ENCODE data around the gene BCLAF1.
A peak's percentile ranks its signal among the peaks of the same experiment; 100 is the strongest.
"Not testable (repeated sequence)": the region's sequence is repeated elsewhere in the genome, so short reads cannot be mapped to it uniquely, and the experiment has no call there.

BCLAF1 gene

DNA sequence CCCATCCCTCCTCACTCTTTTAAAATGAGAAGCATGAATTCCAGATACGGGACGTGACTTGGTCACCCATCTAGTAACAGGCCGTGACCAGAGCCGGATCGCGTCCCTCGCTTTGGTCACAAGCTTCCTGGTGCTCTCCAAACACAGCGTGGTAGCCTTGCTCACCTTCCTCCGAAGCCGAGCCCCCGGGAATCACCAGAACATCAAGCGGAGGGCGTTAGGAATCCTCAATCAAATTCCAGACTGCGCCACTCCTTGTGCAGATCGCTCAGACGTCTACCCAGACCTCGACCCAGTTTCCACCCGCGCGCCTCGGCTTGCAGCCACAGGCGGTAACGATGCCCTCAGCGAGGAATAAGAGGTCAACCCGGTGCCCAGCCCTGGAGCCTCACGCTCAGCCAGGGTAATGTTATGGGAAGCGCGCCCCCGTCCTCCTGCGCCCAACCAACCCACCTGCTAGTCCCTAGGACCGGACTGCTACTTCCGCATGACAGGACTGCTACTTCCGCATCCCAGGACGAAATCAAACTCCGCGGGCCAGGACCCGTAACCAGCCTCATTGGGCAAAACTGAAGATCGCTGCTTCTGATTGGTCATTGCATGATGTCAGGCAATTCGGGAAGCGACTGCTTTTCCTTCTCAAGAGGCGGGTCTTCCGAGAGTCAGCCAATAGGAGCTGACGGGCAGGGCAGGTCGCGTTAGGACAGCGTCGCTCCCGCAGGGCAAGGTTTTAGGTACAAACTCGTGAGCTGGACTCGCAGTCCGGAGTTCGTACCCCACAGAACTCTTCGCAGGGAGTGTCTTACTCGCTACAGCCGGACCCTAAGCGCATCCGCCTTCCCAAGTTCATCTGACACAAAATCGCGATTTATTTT, 39.6 kb downstream of the BCLAF1 start, which contains the start of gene MTFR2:
Gene MTFR2 (minus strand): TSS at position 501 of the 875 bp plus-strand sequence. CDS start 1,212 bp downstream, outside the sequence.
- DNase-seq (ENCODE audit: low spot score) = peak; percentile 99

DNA sequence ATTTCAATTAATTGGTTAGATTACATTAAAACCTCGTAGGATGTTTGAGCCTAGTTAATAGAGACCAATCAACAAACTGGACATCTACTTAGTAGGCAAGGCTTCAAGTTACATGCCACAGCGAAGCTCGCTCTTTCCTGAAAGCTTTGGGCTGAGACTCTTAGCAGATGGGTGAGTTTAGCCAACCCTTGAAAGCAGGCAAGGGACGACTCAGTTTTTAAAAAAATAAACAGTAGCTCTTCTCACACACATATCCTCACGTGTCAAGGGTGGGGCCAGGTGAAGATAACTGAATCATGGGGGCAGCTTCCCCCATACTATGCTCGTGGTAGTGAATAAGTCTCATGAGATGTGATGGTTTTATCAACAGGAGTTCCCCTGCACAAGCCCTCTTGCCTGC, 40.3 kb downstream of the BCLAF1 start:
- DNase-seq (ENCODE audit: low spot score) = no peak

DNA sequence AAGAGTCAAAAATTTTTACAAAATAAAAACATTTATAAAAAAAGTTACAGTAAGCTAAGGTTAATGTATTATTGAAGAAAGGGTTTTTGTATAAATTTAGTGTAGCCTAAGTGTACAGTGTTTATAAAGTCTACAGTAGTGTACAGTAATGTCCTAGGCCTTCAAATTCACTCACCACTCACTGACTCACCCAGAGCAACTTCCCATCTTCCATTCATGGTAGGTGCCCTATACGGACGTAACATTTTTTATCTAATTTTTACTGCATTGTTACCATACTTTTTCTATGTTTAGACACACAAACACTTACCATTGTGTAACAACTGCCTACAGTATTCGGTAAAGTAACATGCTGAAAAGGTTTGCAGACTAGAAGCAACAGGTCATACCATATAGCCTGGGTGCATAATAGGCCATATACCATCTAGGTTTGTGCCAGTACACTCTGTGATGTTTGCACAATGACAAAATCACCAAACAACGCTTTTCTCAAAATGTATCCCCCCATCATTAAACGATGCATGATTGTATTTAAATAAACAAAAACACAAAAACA, 45.5 kb downstream of the BCLAF1 start:
- no peak for DNase-seq (ENCODE audit: low spot score)

DNA sequence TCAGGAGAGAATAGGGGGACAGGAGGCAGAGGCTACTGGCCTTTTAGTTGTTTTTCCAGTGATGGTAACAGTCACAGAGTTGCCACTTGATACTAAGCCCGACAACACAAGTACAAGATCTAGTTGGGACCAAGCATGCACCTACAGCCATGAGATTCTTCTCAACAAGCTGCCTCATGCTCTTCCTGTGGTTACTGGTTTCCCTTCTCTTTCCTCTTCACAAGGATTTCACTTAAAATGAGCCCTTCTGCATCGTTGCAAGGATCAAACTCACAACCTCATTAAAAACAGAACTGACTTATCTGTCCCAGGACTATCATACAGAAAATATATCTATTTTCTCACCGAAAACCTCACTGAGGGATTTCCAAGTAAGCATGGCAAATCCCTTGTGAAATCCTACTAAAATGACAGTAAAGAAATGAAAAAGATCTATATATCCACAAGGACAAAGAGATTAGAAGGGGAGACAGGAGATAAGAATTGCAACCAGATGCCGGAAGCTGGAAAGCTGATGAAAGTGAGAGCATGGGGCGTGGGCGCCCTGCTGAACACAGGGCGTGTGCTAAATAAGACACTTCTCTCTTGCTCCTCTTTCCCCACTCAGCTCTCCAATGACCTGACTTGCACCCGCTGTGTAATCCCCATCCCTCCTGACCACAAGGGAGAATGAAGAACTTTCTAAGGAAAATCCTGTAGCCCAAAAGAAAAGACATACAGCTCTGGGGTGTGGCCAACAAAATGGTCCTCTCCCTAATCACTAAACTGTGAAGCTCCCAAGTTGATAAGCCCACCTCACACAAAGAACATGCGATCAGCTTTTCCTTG, 53.0 kb downstream of the BCLAF1 start:
- no peak for DNase-seq (ENCODE audit: low spot score)

DNA sequence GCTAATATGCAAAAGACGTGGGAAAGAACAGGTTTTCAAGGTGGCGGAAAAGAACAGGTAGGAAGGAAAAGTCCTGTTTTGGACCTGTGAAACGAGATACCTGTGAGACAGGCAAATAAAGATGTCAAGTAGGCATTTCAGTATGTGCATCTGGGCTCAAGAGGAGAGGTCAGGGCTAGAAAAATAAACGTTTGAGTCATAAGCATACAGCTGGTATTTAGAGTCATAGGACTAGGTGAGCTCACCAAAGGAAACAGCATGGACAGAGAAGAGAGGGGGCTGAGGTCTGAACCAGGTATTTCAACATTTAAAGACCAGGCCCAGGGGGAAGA, 54.4 kb downstream of the BCLAF1 start:
- DNase-seq (ENCODE audit: low spot score) = no peak

DNA sequence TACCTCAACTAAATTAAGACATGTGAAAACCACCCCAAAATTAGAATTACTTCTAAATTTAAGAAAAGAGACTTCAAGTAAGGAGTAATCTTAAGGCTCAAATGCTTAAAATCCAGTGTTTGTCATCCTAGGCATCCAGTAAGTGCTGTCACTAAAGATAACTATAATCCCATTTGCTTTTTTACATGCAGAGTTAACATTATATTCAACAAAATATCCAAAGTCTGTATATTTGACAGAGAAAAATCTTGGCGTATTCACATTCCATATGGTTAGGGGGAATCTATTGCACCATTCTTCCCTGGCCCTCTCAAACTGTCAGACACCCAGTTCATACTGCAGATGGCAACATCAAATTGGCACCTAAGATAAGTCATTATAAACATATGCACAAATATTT, 56.9 kb downstream of the BCLAF1 start:
- no peak for DNase-seq (ENCODE audit: low spot score)

DNA sequence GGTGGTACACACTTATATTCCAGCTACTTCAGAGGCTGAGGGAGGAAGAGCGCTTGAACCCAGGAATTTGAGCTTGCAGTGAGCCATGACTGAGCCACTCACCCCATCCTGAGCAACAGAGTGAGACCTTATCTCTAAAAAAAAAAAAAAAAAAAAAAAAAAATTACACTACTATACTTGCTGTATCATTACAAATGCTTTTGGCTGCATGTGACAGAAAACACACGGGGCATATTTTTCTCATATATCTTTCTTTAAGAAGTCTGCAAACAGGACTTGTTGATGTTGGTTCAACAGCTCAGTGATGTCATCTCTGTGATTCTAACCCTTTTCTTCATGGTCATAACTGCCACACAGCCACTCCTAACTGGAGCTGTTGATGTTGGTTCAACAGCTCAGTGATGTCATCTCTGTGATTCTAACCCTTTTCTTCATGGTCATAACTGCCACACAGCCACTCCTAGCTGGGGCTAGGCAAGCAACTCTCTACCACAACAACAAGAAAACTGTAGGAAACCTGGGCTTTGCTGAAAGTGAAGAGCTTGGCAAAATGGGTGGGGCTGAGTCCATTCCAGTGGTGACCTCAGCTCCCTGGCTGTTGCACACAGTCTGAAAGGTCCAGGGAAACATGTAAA, 59.3 kb downstream of the BCLAF1 start:
- peak; percentile 33 for DNase-seq (ENCODE audit: low spot score)

DNA sequence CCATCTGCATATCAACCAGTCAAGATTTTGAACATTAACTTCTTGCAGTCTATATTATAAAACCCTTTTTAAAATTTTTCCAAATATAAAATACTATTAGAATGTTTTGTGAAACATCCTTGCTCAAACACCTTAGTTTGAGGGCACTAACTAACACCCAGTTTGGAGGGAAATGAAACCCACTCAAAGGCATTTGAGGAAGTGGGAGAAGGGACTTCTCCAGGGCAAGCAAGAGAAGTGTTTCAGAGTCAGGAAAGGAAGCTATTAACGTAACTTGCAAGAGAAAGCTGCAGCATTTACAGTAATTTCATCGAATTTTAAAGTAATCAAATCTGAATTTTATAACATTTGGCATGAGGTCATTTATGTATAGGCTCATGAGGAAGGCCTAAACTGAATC, 60.8 kb downstream of the BCLAF1 start:
- DNase-seq (ENCODE audit: low spot score) = no peak

DNA sequence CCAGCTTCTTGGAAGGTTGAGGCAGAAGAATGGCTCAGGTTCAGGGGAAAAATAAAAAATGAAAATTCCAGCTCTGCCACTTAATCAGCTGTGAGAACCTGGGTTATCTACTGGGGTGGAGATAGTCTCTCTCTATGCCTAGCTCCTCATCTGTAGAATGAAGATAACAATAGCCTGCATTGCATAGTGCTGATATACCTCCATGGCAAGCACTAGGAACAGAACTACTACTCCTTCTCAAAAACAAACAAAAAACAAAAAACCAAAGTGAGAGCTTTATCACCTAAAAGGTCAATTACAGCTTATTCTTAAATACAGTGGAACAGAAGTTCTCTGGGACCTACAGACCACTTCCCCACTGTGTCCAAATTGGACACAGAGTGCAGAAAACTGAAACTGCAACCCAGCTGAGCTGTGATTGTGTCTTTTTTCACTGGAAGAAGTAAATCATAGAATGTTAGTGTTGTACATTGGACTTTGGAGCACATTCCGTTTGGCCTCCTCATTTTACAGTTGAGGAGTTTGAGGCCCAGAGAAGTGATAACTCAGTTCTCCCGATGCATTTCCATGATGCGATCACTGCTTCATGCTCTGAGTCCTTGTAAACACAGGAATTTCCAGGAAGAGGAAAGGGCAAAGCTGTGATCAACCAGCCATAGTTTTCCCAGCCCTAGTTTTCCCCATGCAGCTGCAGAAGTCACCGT, 62.8 kb downstream of the BCLAF1 start:
- no peak for DNase-seq (ENCODE audit: low spot score)

DNA sequence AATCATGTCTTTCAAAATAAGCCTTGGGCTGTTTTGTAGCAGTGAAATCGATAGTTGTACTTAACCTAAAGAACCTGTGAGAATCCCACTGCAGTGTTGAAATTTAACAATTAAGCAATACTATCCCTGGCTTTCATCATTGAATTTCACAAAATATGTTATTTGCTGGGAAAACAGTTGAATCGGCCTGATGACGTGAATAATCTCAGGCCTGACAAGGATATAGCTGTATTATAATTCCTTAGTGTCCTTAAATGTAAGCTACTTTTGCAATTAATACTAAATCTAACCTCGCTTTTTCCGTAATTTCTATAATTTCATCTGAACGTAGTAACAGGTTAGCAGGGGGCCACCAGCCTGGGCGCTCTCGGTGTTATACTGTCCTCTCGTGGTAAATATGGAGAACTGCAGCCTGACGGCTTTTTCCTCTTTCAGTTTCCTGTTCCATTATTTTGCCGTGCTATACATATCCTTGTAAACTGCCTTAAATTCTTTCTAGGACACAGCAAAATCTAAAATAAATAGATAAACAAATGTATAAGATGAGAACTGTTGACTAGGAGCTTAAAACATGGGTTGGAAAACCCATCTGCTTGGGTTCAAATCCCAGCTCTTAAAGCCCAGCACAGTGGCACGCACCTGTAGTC, 63.5 kb downstream of the BCLAF1 start:
- peak; percentile 80 for DNase-seq (ENCODE audit: low spot score)

DNA sequence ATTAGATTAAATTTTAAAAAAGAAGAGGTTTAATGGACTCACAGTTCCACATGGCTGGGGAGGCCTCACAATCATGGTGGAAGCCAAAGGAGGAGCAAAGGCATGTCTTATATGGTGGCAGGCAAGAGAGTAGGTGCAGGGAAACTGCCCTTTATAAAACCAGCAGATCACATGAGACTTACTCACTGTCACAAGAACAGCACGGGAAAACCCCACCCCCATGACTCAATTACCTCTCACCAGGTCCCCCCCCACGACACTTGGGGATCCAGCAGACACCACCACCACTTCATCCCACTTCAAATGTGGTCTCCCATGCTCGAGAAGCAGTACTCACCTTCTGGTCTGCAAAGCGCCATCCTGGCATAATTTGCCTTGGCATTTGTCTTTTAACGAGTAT, 64.2 kb downstream of the BCLAF1 start:
- DNase-seq (ENCODE audit: low spot score) = no peak

DNA sequence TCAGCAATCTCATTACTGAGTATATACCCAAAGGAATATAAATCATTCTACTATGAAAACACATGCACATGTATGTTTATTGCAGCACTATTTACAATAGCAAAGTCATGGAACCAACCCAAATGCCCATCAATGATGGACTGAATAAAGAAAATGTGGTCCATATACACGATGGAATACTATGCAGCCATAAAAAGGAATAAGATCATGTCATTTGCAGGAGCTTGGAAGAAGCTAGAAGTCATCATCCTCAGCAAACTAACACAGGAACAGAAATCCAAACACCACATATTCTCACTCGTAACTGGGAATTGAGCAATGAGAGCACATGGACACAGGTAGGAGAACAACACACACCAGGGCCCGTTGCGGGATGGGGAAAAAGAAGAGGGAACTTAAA, 64.7 kb downstream of the BCLAF1 start:
- not testable (repeated sequence) for DNase-seq (ENCODE audit: low spot score)

DNA sequence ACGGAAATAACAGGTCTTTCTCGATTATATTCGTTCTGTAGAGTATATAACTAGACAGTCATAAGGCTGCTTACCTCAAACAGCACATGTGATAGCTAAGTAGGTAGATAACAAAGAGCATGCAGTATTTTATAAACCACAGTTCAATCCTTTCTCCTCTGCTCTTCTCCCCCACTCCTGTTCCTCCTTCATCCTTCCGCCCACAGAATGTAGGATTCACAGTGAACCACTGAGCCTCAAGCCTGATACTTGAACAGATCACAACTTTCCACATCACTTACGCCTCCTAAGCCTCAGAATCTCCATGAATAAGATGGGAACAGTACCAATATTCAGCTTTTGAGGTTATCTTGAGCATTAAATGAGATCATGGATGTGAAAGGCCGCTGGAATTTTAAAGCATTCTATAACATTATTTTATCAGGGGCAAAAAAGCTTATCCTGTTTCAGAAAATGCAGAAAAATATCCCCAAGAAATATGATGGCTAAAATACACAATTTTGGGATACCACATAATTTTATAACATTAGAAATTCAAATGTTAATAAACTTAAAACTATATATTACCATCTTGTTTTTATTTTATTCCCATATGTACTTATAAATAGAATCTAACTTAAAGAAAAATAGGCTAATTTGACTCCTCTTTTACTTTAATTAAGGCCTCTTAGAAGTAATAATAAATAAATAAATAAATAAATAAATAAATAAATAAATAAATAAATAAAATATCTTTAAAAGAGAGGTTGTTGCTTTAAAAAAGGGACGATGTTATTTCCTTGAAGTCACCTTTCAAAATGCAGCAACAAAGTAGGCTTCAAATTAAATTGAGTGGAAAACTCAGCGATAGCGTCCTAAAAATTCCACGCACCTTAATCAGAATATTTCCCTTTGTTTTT, 72.9 kb downstream of the BCLAF1 start:
- DNase-seq (ENCODE audit: low spot score) = no peak

DNA sequence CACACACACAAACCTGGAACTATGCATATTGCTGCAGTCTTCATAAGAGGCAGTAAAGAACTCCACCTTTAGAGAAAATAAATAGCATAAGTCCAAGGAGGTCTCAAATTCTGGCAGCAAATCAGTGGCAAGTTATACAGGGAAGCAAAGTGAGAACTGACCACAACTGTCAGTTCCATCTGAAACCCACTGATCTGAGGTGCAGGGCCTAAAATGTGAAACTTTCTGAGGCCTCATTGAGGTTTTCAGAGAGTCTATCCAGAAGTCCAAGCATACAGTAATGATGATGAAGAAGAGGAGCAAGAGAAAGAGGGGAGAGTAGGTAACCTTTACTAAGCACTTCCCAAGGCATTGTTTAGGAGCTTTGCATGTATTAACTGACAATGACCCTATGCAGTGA, 75.8 kb downstream of the BCLAF1 start:
- DNase-seq (ENCODE audit: low spot score) = no peak

DNA sequence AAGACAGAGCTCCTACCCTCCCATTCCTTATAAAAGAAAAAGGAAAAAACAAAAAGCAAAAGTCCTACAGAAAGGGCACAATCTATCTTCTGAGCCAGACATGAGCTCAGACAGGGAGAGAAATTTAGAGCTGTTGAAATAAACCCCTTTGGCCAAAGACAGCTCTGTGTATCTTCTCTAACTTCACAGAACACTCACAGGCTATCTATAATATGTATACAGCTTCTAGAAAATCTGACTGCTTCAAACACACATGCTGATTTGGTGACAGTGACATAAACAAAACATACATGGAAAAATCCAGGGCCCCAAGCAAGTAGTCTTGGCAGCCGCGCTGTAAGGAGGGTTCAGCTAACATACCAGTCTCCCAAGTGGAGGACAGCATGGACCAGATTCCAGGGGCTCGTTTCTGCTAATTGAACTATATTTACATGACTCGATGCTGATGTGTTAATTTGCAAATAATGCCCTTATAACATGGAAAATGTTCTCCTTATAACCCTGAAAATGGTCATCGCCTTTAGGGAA, 76.6 kb downstream of the BCLAF1 start:
- DNase-seq (ENCODE audit: low spot score) = no peak

DNA sequence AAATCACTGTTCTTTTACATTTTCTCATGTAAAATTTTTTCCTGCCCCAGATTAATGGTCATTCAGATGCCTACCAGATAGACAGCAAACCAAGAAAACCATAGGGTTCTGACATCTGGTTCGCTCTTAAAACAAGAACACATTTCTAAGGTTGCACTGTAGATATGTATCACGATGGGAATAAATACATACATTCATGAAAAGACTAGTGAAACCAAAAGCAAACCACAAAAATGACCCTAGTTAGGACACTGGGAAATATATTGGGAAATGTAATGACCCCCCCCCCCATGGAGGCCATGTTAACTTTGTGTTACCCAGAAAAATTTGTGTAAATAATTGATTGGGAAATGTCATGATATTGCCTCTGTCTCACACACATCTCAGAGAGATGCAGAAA, 77.0 kb downstream of the BCLAF1 start:
- DNase-seq (ENCODE audit: low spot score) = no peak

DNA sequence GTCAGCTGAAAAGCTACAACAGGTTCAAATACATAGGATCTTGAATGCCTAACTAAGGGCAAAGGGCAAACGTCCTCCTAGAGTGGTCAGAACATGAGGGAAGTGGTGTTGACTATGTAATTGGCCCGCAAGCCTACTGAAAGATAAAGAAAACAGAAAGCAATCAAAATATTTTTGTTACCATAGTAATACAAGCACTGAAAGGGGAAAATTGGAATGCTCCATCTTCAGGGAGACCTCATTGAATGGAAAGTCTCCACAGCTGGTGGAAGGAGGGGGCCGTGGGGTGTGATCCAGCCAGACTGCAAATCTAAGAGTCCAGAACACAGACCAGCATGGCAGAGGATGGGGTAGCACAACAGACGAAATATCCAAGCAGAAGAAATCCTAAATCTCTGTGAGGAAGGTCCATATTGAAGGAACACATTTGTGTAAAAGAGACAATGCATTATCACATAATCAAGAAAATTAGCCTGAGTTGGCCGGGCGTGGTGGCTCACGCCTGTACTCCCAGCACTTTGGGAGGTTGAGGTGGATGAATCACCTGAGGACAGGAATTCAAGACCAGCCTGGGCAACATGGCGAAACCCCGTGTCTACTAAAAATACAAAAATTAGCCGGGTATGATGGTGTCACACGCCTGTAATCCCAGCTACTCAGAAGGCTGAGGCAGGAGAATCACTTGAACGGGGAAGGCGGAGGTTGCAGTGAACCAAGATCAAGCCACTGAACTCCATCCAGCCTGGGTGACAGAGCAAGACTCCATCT, 79.1 kb downstream of the BCLAF1 start:
- DNase-seq (ENCODE audit: low spot score) = no peak

DNA sequence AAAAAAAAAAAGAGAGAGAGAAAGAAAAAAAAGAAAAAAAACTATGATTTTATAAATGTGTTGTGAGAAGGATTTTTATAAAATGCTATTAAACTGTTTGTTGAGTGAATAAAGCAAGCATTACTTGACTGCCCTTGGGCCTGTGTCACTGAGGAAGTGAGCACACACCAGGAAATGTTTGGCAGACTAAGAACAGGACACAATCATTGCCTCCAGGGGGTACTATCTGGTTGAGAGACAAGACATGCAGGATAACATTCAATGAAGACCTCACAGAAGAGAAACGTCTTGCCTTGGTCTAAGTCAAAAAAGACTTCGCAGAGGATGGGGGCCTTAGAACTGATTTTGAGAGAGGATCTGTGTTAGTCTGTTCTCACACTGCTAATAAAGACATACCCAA, 80.2 kb downstream of the BCLAF1 start:
- DNase-seq (ENCODE audit: low spot score) = no peak

DNA sequence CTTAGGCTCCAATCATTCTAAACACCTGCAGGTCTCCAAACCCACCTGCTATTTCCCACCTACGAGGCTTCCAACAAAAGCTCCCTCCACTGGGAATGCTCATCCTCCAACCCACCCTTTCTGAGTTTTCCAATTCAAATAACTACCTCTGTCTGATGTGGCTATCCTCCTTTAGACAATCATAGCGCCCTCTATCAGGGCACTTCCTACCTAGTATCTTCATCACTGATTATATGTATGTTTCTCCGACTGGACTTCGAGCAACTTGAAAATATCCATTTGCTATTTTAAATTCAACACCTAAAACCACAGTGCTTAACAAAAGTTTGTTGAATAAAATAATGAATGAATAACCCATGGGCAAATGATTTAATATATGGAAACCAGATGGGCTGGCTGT, 80.9 kb downstream of the BCLAF1 start:
- no peak for DNase-seq (ENCODE audit: low spot score)

Measured in GM03348 (cell line).